GM12878 (cell line): ENCODE measurements around the gene METTL15. TPM values are rescaled to one million over a fixed set of nuclear protein-coding genes. Genes with fewer than 3 reads are reported as not detected.

Source experiments
- EGR1 ChIP-seq, 2 experiments: IDR thresholded peaks; 1 replicate in 1 of 2; 2 replicates in 1 of 2; pipeline ENCODE4 v1.6.1; 2011 to 2012; ENCODE audit warnings: low read depth in 2 of 2, low read length in 2 of 2, borderline replicate concordance in 1 of 2, mild to moderate bottlenecking in 1 of 2, moderate library complexity in 1 of 2
- NR2F1 ChIP-seq: fragments of 450-650 bp; conservative IDR thresholded peaks from 2 replicates; pipeline ENCODE4 v1.6.1; 2017; ENCODE audit warnings: mild to moderate bottlenecking
- NRF1 ChIP-seq: conservative IDR thresholded peaks from 2 replicates; pipeline ENCODE4 v1.6.1; 2011; ENCODE audit warnings: mild to moderate bottlenecking, low read depth, low read length, improper control_type of control experiment
- ZSCAN29 ChIP-seq: fragments of 450-650 bp; IDR thresholded peaks from 2 replicates; pipeline ENCODE4 v1.6.1; 2017; ENCODE audit warnings: mild to moderate bottlenecking, moderate library complexity
- polyA plus RNA-seq, 11 experiments: library from polyadenylated mRNA; depleted of rRNA in 4 of 11; unstranded in 6 of 11; stranded (reverse) in 5 of 11; fragments of >200 nt; fragmentation: Nextera tagmentation in 4 of 11; fragmentation: Illumina TruSeq in 1 of 11; extraction: Ambion mirVana in 4 of 11; extraction: Trizol in 1 of 11; gene quantifications; 1 replicate in 1 of 11; 2 replicates in 10 of 11; pipeline versions ENCODE4 v1.2.1 to v1.2.3, GENCODE V29; 2011 to 2016; ENCODE audit warnings: inconsistent platforms in 2 of 11, missing spikeins in 2 of 11, low read depth in 1 of 11
- total RNA-seq, 4 experiments: library from RNA; depleted of rRNA in 3 of 4; stranded (reverse); fragments of >200 nt in 3 of 4; fragmentation: Illumina TruSeq in 1 of 4; extraction: Trizol in 1 of 4; gene quantifications; 2 replicates each; pipeline versions ENCODE4 v1.2.1 to v1.2.3, GENCODE V29; 2013 to 2021
- TF ChIP-seq, protein P1 (sequence below): fragments of 450-650 bp; IDR thresholded peaks from 2 replicates; pipeline ENCODE4 v1.6.1; 2017; ENCODE audit warnings: mild to moderate bottlenecking, moderate library complexity
- TF ChIP-seq, protein P2 (sequence below), 3 experiments: IDR thresholded peaks in 2 of 3; conservative IDR thresholded peaks in 1 of 3; 2 replicates each; pipeline ENCODE4 v1.5.1; 2011; ENCODE audit warnings: low read depth in 3 of 3, low read length in 3 of 3, mild to moderate bottlenecking in 3 of 3, control low read depth in 2 of 3, moderate library complexity in 2 of 3, inconsistent platforms in 1 of 3, mixed read lengths in 1 of 3; ENCODE audit not compliant: control insufficient read depth in 2 of 3, insufficient read depth in 1 of 3; ENCODE audit errors: extremely low read depth in 1 of 3
- TF ChIP-seq, protein P3 (sequence below): fragments of 150-350 bp; IDR thresholded peaks from 2 replicates; pipeline ENCODE4 v1.6.1; 2014; ENCODE audit warnings: mild to moderate bottlenecking, low read depth, low read length

METTL15 gene
- total and polyA plus RNA-seq, 10 of the 15 experiments (the other 5 are each of a cell fraction or from before 2014, with no cell fraction given) = 7.9 to 16.9 (median 14.4) TPM

DNA sequence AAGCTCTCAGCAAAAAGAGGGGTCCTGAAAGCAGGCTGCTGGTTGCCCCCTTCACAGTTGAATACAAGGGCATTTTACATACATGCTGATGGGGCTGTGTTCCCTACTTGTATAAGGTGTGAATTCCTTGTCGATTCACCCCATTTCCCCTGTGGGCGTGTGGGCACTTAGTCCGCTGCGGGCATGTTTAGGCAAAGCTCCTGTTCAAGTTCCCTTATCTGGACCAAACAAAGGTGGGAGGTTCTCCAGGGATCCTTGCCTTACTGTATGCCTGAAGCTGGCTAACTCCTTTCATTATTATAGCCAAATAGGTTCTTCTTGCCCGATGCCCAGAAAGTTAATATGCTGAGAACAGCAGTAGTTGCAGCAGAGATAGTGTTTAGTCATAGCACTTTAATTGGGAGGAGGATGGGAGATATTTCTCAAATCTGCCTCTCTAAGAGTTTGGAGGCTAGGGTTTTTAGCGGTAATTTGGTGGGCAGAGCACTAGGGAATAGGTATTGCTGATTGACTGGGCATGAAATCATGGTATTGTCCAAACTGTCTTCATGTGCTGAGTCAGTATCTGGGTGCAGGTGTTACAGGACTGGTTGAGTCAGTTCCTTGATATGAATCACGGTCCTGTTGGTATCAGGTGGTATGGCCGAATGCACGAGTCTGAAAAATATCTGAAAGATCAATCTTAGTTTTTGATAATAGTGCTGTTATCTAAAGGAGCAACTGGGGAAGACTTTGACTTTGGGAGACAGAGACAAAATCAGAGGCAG is 32.7 kb downstream of the METTL15 start (continued):
- TF ChIP-seq, protein P1, sequence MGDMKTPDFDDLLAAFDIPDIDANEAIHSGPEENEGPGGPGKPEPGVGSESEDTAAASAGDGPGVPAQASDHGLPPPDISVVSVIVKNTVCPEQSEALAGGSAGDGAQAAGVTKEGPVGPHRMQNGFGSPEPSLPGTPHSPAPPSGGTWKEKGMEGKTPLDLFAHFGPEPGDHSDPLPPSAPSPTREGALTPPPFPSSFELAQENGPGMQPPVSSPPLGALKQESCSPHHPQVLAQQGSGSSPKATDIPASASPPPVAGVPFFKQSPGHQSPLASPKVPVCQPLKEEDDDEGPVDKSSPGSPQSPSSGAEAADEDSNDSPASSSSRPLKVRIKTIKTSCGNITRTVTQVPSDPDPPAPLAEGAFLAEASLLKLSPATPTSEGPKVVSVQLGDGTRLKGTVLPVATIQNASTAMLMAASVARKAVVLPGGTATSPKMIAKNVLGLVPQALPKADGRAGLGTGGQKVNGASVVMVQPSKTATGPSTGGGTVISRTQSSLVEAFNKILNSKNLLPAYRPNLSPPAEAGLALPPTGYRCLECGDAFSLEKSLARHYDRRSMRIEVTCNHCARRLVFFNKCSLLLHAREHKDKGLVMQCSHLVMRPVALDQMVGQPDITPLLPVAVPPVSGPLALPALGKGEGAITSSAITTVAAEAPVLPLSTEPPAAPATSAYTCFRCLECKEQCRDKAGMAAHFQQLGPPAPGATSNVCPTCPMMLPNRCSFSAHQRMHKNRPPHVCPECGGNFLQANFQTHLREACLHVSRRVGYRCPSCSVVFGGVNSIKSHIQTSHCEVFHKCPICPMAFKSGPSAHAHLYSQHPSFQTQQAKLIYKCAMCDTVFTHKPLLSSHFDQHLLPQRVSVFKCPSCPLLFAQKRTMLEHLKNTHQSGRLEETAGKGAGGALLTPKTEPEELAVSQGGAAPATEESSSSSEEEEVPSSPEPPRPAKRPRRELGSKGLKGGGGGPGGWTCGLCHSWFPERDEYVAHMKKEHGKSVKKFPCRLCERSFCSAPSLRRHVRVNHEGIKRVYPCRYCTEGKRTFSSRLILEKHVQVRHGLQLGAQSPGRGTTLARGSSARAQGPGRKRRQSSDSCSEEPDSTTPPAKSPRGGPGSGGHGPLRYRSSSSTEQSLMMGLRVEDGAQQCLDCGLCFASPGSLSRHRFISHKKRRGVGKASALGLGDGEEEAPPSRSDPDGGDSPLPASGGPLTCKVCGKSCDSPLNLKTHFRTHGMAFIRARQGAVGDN = no peak
- TF ChIP-seq, protein P2, sequence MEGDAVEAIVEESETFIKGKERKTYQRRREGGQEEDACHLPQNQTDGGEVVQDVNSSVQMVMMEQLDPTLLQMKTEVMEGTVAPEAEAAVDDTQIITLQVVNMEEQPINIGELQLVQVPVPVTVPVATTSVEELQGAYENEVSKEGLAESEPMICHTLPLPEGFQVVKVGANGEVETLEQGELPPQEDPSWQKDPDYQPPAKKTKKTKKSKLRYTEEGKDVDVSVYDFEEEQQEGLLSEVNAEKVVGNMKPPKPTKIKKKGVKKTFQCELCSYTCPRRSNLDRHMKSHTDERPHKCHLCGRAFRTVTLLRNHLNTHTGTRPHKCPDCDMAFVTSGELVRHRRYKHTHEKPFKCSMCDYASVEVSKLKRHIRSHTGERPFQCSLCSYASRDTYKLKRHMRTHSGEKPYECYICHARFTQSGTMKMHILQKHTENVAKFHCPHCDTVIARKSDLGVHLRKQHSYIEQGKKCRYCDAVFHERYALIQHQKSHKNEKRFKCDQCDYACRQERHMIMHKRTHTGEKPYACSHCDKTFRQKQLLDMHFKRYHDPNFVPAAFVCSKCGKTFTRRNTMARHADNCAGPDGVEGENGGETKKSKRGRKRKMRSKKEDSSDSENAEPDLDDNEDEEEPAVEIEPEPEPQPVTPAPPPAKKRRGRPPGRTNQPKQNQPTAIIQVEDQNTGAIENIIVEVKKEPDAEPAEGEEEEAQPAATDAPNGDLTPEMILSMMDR (IDR thresholded peaks at IDR 0.05 in 2 of 3, conservative IDR thresholded peaks at IDR 0.05 in 1 of 3; ENCODE audit: control insufficient read depth in 2 of 3, extremely low read depth in 1 of 3, insufficient read depth in 1 of 3, low read depth in 3 of 3, low read length in 3 of 3) = no peak
- TF ChIP-seq EGR1 (IDR thresholded peaks at IDR 0.05; ENCODE audit: borderline replicate concordance in 1 of 2, low read depth in 2 of 2, low read length in 2 of 2) = no peak
- no peak for TF ChIP-seq ZSCAN29
- no peak for TF ChIP-seq NRF1
- TF ChIP-seq, protein P3, sequence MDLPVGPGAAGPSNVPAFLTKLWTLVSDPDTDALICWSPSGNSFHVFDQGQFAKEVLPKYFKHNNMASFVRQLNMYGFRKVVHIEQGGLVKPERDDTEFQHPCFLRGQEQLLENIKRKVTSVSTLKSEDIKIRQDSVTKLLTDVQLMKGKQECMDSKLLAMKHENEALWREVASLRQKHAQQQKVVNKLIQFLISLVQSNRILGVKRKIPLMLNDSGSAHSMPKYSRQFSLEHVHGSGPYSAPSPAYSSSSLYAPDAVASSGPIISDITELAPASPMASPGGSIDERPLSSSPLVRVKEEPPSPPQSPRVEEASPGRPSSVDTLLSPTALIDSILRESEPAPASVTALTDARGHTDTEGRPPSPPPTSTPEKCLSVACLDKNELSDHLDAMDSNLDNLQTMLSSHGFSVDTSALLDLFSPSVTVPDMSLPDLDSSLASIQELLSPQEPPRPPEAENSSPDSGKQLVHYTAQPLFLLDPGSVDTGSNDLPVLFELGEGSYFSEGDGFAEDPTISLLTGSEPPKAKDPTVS = no peak
- TF ChIP-seq NR2F1 = no peak
